Nephron progenitor cell (in vitro differentiated cells): Measurements from ENCODE around the gene EHD1.
A peak's percentile ranks its signal among the peaks of the same experiment; 100 is the strongest.

Experiments
- DNase-seq: peaks from one replicate; pipeline ENCODE4 v3.0.0; 2021
- H3K27ac Mint-ChIP-seq: 2 replicates; pipeline ENCODE4 v1.8.0; 2021; ENCODE audit warnings: mild to moderate bottlenecking, moderate library complexity, mixed read lengths
- H3K27me3 Mint-ChIP-seq: 2 replicates; pipeline ENCODE4 v1.8.0; 2021; ENCODE audit warnings: mild to moderate bottlenecking, low read depth, mixed read lengths; ENCODE audit not compliant: poor library complexity
- H3K36me3 Mint-ChIP-seq: 2 replicates; pipeline ENCODE4 v1.8.0; 2021; ENCODE audit warnings: low read depth, mixed read lengths
- H3K4me1 Mint-ChIP-seq: 2 replicates; pipeline ENCODE4 v1.8.0; 2021; ENCODE audit warnings: mixed read lengths
- H3K4me3 Mint-ChIP-seq: 2 replicates; pipeline ENCODE4 v1.8.0; 2021; ENCODE audit warnings: mild to moderate bottlenecking, moderate library complexity, mixed read lengths
- H3K9me3 Mint-ChIP-seq: 2 replicates; pipeline ENCODE4 v1.8.0; 2021; ENCODE audit warnings: mild to moderate bottlenecking, moderate library complexity, mixed read lengths
- CTCF ChIP-seq: fragments of 200-600 bp; sonication (generic); IDR thresholded peaks from 2 replicates; pipeline ENCODE4 v1.5.0; 2021; ENCODE audit warnings: antibody characterized with exemption

Gene EHD1

GRCh38 chr11:64854157-64854533, 24.3 kb downstream of the EHD1 start:
- H3K9me3 Mint-ChIP-seq: no peaks in the 10 kb centered on the region
- no peak for DNase-seq
- H3K4me1 Mint-ChIP-seq: peaks cover 26% of the 10 kb centered on the region
- H3K36me3 Mint-ChIP-seq: peaks cover 13% of the 10 kb centered on the region
- H3K27ac Mint-ChIP-seq: peak overlapping the region; percentile 19
- peaks cover 3% of the 10 kb centered on the region for H3K27me3 Mint-ChIP-seq
- H3K4me3 Mint-ChIP-seq: no peak overlapping the region
- TF ChIP-seq CTCF: no peak

- Mint-ChIP-seq H3K36me3 (peaks cover 13% of the 10 kb centered on the region), H3K9me3 (no peaks in the 10 kb centered on the region), H3K27me3 (peaks cover 3% of the 10 kb centered on the region), H3K4me1 (peaks cover 29% of the 10 kb centered on the region), H3K4me3 (no peak overlapping the region), H3K27ac (peak overlapping the region; percentile 71)
- no peak for DNase-seq
- no peak for TF ChIP-seq CTCF
Measured at GRCh38 chr11:64853709-64854108, 24.7 kb downstream of the EHD1 start.

- H3K27me3 Mint-ChIP-seq: peaks cover 3% of the 10 kb centered on the region
- no peak overlapping the region for H3K4me3 Mint-ChIP-seq
- H3K9me3 Mint-ChIP-seq: no peaks in the 10 kb centered on the region
- H3K36me3 Mint-ChIP-seq: peaks cover 13% of the 10 kb centered on the region
- peaks cover 33% of the 10 kb centered on the region for H3K4me1 Mint-ChIP-seq
- no peak for TF ChIP-seq CTCF
- DNase-seq: no peak
- H3K27ac Mint-ChIP-seq: peak overlapping the region; percentile 71
Measured at GRCh38 chr11:64852804-64853509, 25.5 kb downstream of the EHD1 start.

GRCh38 chr11:64851831-64852351, 26.5 kb downstream of the EHD1 start:
- peaks cover 3% of the 10 kb centered on the region for H3K27me3 Mint-ChIP-seq
- TF ChIP-seq CTCF: no peak
- peaks cover 33% of the 10 kb centered on the region for H3K4me1 Mint-ChIP-seq
- no peaks in the 10 kb centered on the region for H3K9me3 Mint-ChIP-seq
- peaks cover 13% of the 10 kb centered on the region for H3K36me3 Mint-ChIP-seq
- DNase-seq: no peak
- peak overlapping the region; percentile 71 for H3K27ac Mint-ChIP-seq
- no peak overlapping the region for H3K4me3 Mint-ChIP-seq

- Mint-ChIP-seq H3K36me3 (peaks cover 13% of the 10 kb centered on the region), H3K4me1 (peaks cover 33% of the 10 kb centered on the region), H3K4me3 (no peak overlapping the region), H3K9me3 (no peaks in the 10 kb centered on the region), H3K27me3 (no peaks in the 10 kb centered on the region), H3K27ac (no peak overlapping the region)
- TF ChIP-seq CTCF: no peak
- DNase-seq: no peak
Measured at GRCh38 chr11:64850979-64851567, 27.3 kb downstream of the EHD1 start.
